ENCODE results near the gene LZIC.

GRCh38 chr1:9903801-9904527, 39.2 kb downstream of the LZIC start:
- TF ChIP-seq CTCF (IDR thresholded peaks at IDR 0.05) (no peak), POLR2A (IDR thresholded peaks at IDR 0.05) (no peak)
